HepG2 (cell line): ENCODE results near the gene RBM45.

Experiments used
- ATM ChIP-seq: fragments of 450-650 bp; IDR thresholded peaks from 2 replicates; pipeline ENCODE4 v1.7.1; 2017; ENCODE audit warnings: mild to moderate bottlenecking, borderline replicate concordance
- CBFB ChIP-seq: sonication (generic); formaldehyde crosslinking; IDR thresholded peaks from 2 replicates; pipeline ENCODE4 v1.4.0; 2020; ENCODE audit warnings: missing genetic modification reagents
- CTCF ChIP-seq: sonication (generic); formaldehyde crosslinking; IDR thresholded peaks from 2 replicates; pipeline ENCODE4 v1.5.0; 2020; ENCODE audit warnings: mild to moderate bottlenecking, missing genetic modification reagents, moderate library complexity
- ELF1 ChIP-seq: sonication (generic); formaldehyde crosslinking; IDR thresholded peaks from 2 replicates; pipeline ENCODE4 v1.4.0; 2020; ENCODE audit warnings: missing genetic modification reagents
- PHF8 ChIP-seq: sonication (generic); formaldehyde crosslinking; IDR thresholded peaks from 2 replicates; pipeline ENCODE4 v1.5.0; 2020; ENCODE audit warnings: missing genetic modification reagents
- POLR2A ChIP-seq, 2 experiments: IDR thresholded peaks; 2 replicates each; pipeline ENCODE4 v1.6.1; 2011; ENCODE audit warnings: low read depth in 2 of 2, low read length in 2 of 2, mild to moderate bottlenecking in 1 of 2, moderate library complexity in 1 of 2; ENCODE audit not compliant: insufficient read depth in 1 of 2
- RXRA ChIP-seq: sonication (generic); formaldehyde crosslinking; IDR thresholded peaks from 2 replicates; pipeline ENCODE4 v1.5.1; 2020; ENCODE audit warnings: missing genetic modification reagents
- SRSF1 ChIP-seq: fragments of 200-400 bp; formaldehyde crosslinking; optimal IDR thresholded peaks from 2 replicates; pipeline ENCODE3; 2017; ENCODE audit warnings: mild to moderate bottlenecking, low read depth, low read length, moderate library complexity
- UBTF ChIP-seq: sonication (generic); formaldehyde crosslinking; IDR thresholded peaks from 2 replicates; pipeline ENCODE4 v1.4.0; 2020; ENCODE audit warnings: mild to moderate bottlenecking, missing genetic modification reagents
- ZNF232 ChIP-seq: sonication (generic); formaldehyde crosslinking; IDR thresholded peaks from 2 replicates; pipeline ENCODE4 v1.4.0; 2020; ENCODE audit warnings: missing genetic modification reagents, borderline replicate concordance
- ZNF335 ChIP-seq: sonication (generic); formaldehyde crosslinking; IDR thresholded peaks from 2 replicates; pipeline ENCODE4 v1.4.0; 2020; ENCODE audit warnings: missing genetic modification reagents

GRCh38 chr2:178070824-178071223 lies 41.4 kb upstream of the RBM45 start:
- TF ChIP-seq POLR2A (IDR thresholded peaks at IDR 0.05; ENCODE audit: insufficient read depth in 1 of 2, low read depth in 2 of 2, low read length in 2 of 2) (no peak), ELF1 (0 out of 2 replicates have a peak, but pooled peaks have one; percentile 29), PHF8 (CRISPR knock-in tag) (no peak), RXRA (CRISPR knock-in tag) (no peak), ZNF335 (CRISPR knock-in tag) (no peak), CBFB (no peak), ZNF232 (no peak), ATM (no peak), UBTF (CRISPR knock-in tag) (no peak), SRSF1 (no peak), CTCF (CRISPR knock-in tag) (no peak)
